Neural progenitor cell (in vitro differentiated cells): ENCODE results near the gene TMEM40.

Source experiments
- EZH2 ChIP-seq: fragments of 200-600 bp; sonication (generic); IDR thresholded peaks from 2 replicates; pipeline ENCODE4 v1.6.1; 2017; ENCODE audit warnings: antibody characterized with exemption, mild to moderate bottlenecking, moderate library complexity
- TF ChIP-seq, protein P1 (sequence below): fragments of 200-600 bp; sonication (generic); IDR thresholded peaks from 2 replicates; pipeline ENCODE4 v1.5.1; 2017; ENCODE audit warnings: antibody characterized with exemption, mild to moderate bottlenecking

DNA sequence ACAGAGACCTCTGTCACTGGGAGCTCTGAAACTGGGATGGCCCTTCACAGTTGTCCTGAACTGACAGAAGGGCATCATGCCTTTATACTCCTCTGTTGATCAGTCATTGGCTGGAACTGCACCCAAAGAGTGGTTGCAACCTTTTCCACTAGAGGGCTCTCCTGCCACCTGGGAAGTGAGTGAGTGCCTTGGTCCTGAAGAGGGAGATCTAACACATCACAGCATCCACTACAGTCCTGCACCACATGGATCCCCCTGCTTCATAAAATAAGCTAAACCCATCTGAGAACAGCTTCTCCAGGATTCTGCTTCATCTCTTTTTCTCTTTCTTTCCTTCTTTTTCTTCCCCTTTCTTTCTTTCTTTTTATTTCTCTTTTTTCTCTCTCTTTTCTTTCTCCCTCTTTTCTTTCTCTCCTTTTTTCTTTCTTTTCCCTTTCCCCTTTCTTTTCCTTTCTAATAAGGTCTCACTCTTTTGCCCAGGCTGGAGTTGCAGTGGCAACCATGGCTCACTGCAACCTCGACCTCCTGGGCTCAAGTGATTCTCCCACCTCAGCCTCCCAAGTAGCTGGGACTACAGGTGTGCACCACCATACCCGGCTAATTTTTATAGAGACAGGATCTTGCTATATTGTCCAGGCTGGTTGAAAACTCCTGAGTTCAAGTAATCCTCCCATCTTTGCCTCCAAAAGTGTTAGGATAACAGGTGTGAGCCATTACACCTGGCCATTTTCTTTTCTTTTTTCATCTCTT is 52.4 kb downstream of the TMEM40 start:
- TF ChIP-seq, protein P1, sequence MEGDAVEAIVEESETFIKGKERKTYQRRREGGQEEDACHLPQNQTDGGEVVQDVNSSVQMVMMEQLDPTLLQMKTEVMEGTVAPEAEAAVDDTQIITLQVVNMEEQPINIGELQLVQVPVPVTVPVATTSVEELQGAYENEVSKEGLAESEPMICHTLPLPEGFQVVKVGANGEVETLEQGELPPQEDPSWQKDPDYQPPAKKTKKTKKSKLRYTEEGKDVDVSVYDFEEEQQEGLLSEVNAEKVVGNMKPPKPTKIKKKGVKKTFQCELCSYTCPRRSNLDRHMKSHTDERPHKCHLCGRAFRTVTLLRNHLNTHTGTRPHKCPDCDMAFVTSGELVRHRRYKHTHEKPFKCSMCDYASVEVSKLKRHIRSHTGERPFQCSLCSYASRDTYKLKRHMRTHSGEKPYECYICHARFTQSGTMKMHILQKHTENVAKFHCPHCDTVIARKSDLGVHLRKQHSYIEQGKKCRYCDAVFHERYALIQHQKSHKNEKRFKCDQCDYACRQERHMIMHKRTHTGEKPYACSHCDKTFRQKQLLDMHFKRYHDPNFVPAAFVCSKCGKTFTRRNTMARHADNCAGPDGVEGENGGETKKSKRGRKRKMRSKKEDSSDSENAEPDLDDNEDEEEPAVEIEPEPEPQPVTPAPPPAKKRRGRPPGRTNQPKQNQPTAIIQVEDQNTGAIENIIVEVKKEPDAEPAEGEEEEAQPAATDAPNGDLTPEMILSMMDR = peak; percentile 73
- no peak for TF ChIP-seq EZH2
